Stomach (tissue), 9 donors: Measurements from ENCODE around the gene MAST4. TPM values are rescaled to one million over a fixed set of nuclear protein-coding genes. Genes with fewer than 3 reads are reported as not detected.

Source experiments
- DNase-seq, 2 donors: peaks; one replicate each; pipeline versions ENCODE4 v3.0.0 to v3.0.0-alpha.2; 2013 to 2019
- H3K27ac ChIP-seq, 5 donors: fragments of 200-600 bp in 4 of 5; sonication (generic) in 4 of 5; one replicate each; pipeline ENCODE4 v1.5.1; 2013 to 2019; ENCODE audit warnings: mild to moderate bottlenecking in 1 of 5, moderate library complexity in 1 of 5
- H3K27me3 ChIP-seq, 3 donors: fragments of 200-600 bp; sonication (generic); one replicate each; pipeline ENCODE4 v1.5.1; 2017 to 2019; ENCODE audit warnings: mixed run types in 1 of 3
- H3K36me3 ChIP-seq, 4 donors: fragments of 200-600 bp; sonication (generic); 1 replicate in 3 of 4; 2 replicates in 1 of 4; pipeline ENCODE4 v1.5.1; 2016 to 2019
- H3K4me1 ChIP-seq, 4 donors: fragments of 200-600 bp; sonication (generic); one replicate each; pipeline ENCODE4 v1.5.1; 2016 to 2019
- H3K4me3 ChIP-seq, 4 donors: fragments of 200-600 bp; sonication (generic) in 3 of 4; one replicate each; pipeline ENCODE4 v1.5.1; 2016 to 2019; ENCODE audit warnings: mild to moderate bottlenecking in 1 of 4
- H3K9me3 ChIP-seq, 4 donors: fragments of 200-600 bp; sonication (generic); one replicate each; pipeline ENCODE4 v1.5.1; 2016 to 2019
- CTCF ChIP-seq, 7 experiments: fragments of 450-650 bp in 4 of 7; fragments of 200-600 bp in 3 of 7; sonication (generic) in 3 of 7; IDR thresholded peaks; one replicate each; pipeline ENCODE4 v1.5.1; 2016 to 2019; ENCODE audit warnings: antibody characterized with exemption in 7 of 7, control low read depth in 2 of 7, mild to moderate bottlenecking in 1 of 7
- EP300 ChIP-seq: sonication (generic); formaldehyde crosslinking; IDR thresholded peaks from one replicate; pipeline ENCODE4 v1.6.1; 2017; ENCODE audit warnings: antibody characterized with exemption
- POLR2A ChIP-seq, 4 donors: fragments of 450-650 bp; IDR thresholded peaks; one replicate each; pipeline ENCODE4 v1.6.1; 2016; ENCODE audit warnings: antibody characterized with exemption in 4 of 4, control low read depth in 2 of 4, mild to moderate bottlenecking in 1 of 4, moderate library complexity in 1 of 4
- POLR2AphosphoS5 ChIP-seq, 3 donors: sonication (generic); formaldehyde crosslinking; IDR thresholded peaks; one replicate each; pipeline ENCODE4 v1.6.1; 2016; ENCODE audit warnings: antibody characterized with exemption in 3 of 3
- WGBS, 5 donors: extraction: QIAGEN DNeasy Blood & Tissue Kit in 3 of 5; methylation state at CpG; one replicate each; pipeline versions ENCODE4 v1.1.5 to v1.1.7; 2013 to 2018; 5-methylcytosine and 5-hydroxymethylcytosine counted together
- intact Hi-C: fragments of 100-400 bp; cut with DNase I; formaldehyde crosslinking; loops from one replicate; pipeline ENCODE4 v1.15.1; 2023; ENCODE audit warnings: low total_unique reads
- polyA plus RNA-seq, 3 donors: library from polyadenylated mRNA; stranded (reverse); fragments of 200-250 nt; gene quantifications; one replicate each; pipeline ENCODE4 v1.2.3, GENCODE V29; 2013
- total RNA-seq, 5 donors: library from RNA; depleted of rRNA; stranded (reverse); fragments of >200 nt; gene quantifications; one replicate each; pipeline versions ENCODE4 v1.1.0 to v1.2.3, GENCODE V29; 2014 to 2016
- donor health status: healthy with polysubstance abuse.
- donor health status: Bipolar disorder and iron deficiency.
- donor health status: healthy.

The MAST4 gene
- total and polyA plus RNA-seq, 8 donors, result 1.5 to 52.5 (median 32.1) TPM

DNA sequence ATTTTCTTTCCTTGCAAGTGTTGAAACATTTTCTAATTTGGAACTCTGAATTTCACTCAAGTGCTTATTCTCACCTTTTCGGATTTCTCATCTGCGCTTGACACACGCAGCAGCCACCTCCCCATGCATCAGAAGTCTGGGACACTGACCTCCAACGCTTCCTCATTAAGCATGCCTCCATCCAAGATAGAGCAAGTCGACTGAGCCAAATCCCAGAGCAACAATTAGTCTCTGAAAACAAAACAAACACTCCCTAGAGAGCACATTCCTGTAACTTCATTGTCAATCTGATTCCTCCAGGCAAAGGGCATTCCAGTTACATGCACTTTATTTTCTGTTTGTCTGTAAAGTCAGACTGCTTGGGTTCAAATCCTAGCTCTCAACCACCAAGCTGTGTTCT lies 594.7 kb downstream of the MAST4 start:
- no peak overlapping the region for H3K4me3 ChIP-seq
- H3K27me3 ChIP-seq, result no peaks in the 10 kb centered on the region
- H3K9me3 ChIP-seq, result no peaks in the 10 kb centered on the region
- no peaks in the 10 kb centered on the region for H3K36me3 ChIP-seq
- intact Hi-C loops, result no loop called here
- peaks cover 0 to 16% (median 8%) of the 10 kb centered on the region in 4 donors for H3K4me1 ChIP-seq
- H3K27ac ChIP-seq, result no peak overlapping the region
- TF ChIP-seq POLR2AphosphoS5 (IDR thresholded peaks at IDR 0.05) (no peak), POLR2A (IDR thresholded peaks at IDR 0.05) (no peak), EP300 (no peak), CTCF (IDR thresholded peaks at IDR 0.05) (no peak)
- 66 to 75% (median 70%) methylated on average over 5 of the region's 5 CpGs for whole genome bisulfite sequencing, 5 donors
- no peak for DNase-seq

GRCh38 chr5:67192719-67193438 lies 596.7 kb downstream of the MAST4 start:
- Histone ChIP-seq H3K4me1 (peaks cover 0 to 14% (median 8%) of the 10 kb centered on the region in 4 donors), H3K27ac (peak overlapping the region in 2 of 5 donors; percentile 36 to 54), H3K4me3 (peak overlapping the region in 1 of 4 donors; percentile 15), H3K36me3 (no peaks in the 10 kb centered on the region), H3K9me3 (no peaks in the 10 kb centered on the region), H3K27me3 (no peaks in the 10 kb centered on the region)
- TF ChIP-seq EP300 (no peak), CTCF (IDR thresholded peaks at IDR 0.05) (no peak), POLR2A (IDR thresholded peaks at IDR 0.05) (no peak), POLR2AphosphoS5 (IDR thresholded peaks at IDR 0.05) (no peak)
- DNase-seq, result no peak
- 49 to 70% (median 62%) methylated on average over 9 of the region's 9 CpGs for WGBS, 5 donors
- intact Hi-C loops, result no loop called here

- Histone ChIP-seq H3K36me3 (no peaks in the 10 kb centered on the region), H3K27me3 (no peaks in the 10 kb centered on the region), H3K9me3 (no peaks in the 10 kb centered on the region), H3K27ac (peak overlapping the region in 2 of 5 donors; percentile 36 to 54), H3K4me3 (peak overlapping the region in 1 of 4 donors; percentile 15), H3K4me1 (peaks cover 0 to 12% (median 7%) of the 10 kb centered on the region in 4 donors)
- no peak for TF ChIP-seq POLR2A (IDR thresholded peaks at IDR 0.05)
- intact Hi-C loops, result no loop called here
- WGBS, 5 donors, result 38 to 44% (median 43%) methylated on average over 2 of the region's 2 CpGs
- DNase-seq, result peak in 1 of 2 donors; percentile 32
Measured at GRCh38 chr5:67193439-67193807, 597.2 kb downstream of the MAST4 start.

- no peaks in the 10 kb centered on the region for H3K27me3 ChIP-seq
- WGBS, 5 donors, result 88 to 99% (median 91%) methylated on average over 3 of the region's 3 CpGs
- peak overlapping the region in 2 of 5 donors; percentile 36 to 54 for H3K27ac ChIP-seq
- peak overlapping the region in 1 of 4 donors; percentile 22 for H3K4me3 ChIP-seq
- peaks cover 0 to 12% (median 7%) of the 10 kb centered on the region in 4 donors for H3K4me1 ChIP-seq
- intact Hi-C loops, result no loop called here
- no peaks in the 10 kb centered on the region for H3K9me3 ChIP-seq
- DNase-seq, result no peak
- H3K36me3 ChIP-seq, result no peaks in the 10 kb centered on the region
- no peak for TF ChIP-seq POLR2AphosphoS5 (IDR thresholded peaks at IDR 0.05)
- TF ChIP-seq EP300, result no peak
- TF ChIP-seq POLR2A (IDR thresholded peaks at IDR 0.05), result no peak
- no peak for TF ChIP-seq CTCF (IDR thresholded peaks at IDR 0.05)
Measured at GRCh38 chr5:67194166-67194565, 598.0 kb downstream of the MAST4 start.
